Breast epithelium (tissue), 4 donors: Measurements from ENCODE around the gene TFG. TPM values are rescaled to one million over a fixed set of nuclear protein-coding genes. Genes with fewer than 3 reads are reported as not detected.

Experiments used
- DNase-seq, 2 donors: peaks; one replicate each; pipeline ENCODE4 v3.0.0-alpha.2; 2019; ENCODE audit warnings: low spot score in 2 of 2
- H3K27ac ChIP-seq, 2 donors: fragments of 200-600 bp; sonication (generic) in 1 of 2; one replicate each; pipeline ENCODE4 v1.5.1; 2016 to 2019; ENCODE audit warnings: mild to moderate bottlenecking in 1 of 2
- H3K27me3 ChIP-seq, 2 donors: fragments of 200-600 bp; sonication (generic) in 1 of 2; one replicate each; pipeline versions ENCODE4 v1.5.1 to v1.6.0; 2017 to 2019; ENCODE audit warnings: control low read depth in 1 of 2, mild to moderate bottlenecking in 1 of 2
- H3K36me3 ChIP-seq: fragments of 200-600 bp; one replicate; pipeline ENCODE4 v1.5.1; 2019
- H3K4me1 ChIP-seq, 2 donors: fragments of 200-600 bp; sonication (generic); one replicate each; pipeline ENCODE4 v1.5.1; 2016 to 2019; ENCODE audit warnings: control low read depth in 1 of 2
- H3K4me3 ChIP-seq, 3 donors: fragments of 200-600 bp; sonication (generic); 1 replicate in 2 of 3; 2 replicates in 1 of 3; pipeline ENCODE4 v1.5.1; 2016 to 2019; ENCODE audit warnings: mild to moderate bottlenecking in 3 of 3, moderate library complexity in 2 of 3
- H3K9me3 ChIP-seq, 2 donors: fragments of 200-600 bp; sonication (generic) in 1 of 2; one replicate each; pipeline ENCODE4 v1.5.1; 2016 to 2019; ENCODE audit warnings: control low read depth in 1 of 2
- CTCF ChIP-seq, 3 donors: fragments of 450-650 bp; IDR thresholded peaks; one replicate each; pipeline ENCODE4 v1.5.1; 2016 to 2017; ENCODE audit warnings: antibody characterized with exemption in 3 of 3, mild to moderate bottlenecking in 3 of 3, moderate library complexity in 3 of 3
- POLR2A ChIP-seq: fragments of 450-650 bp; IDR thresholded peaks from one replicate; pipeline ENCODE4 v1.6.1; 2016; ENCODE audit warnings: antibody characterized with exemption, mild to moderate bottlenecking, moderate library complexity
- POLR2AphosphoS5 ChIP-seq, 3 donors: sonication (generic); formaldehyde crosslinking; IDR thresholded peaks; one replicate each; pipeline ENCODE4 v1.6.1; 2017; ENCODE audit warnings: antibody characterized with exemption in 3 of 3
- intact Hi-C: fragments of 100-400 bp; cut with DNase I; formaldehyde crosslinking; loops from one replicate; pipeline ENCODE4 v1.15.1; 2023; ENCODE audit warnings: low total_unique reads
- total RNA-seq, 3 donors: library from RNA; depleted of rRNA; stranded (reverse); fragments of >200 nt; gene quantifications; one replicate each; pipeline ENCODE4 v1.1.0, GENCODE V29; 2016

Gene TFG
- total RNA-seq, 3 donors from 2014 or later: 72.4 to 77.0 (median 72.8) TPM

GRCh38 chr3:100746092-100746491, 36.8 kb downstream of the TFG start:
- intact Hi-C loops: no loop called here

GRCh38 chr3:100748220-100748619, 38.9 kb downstream of the TFG start:
- H3K4me1 ChIP-seq: no peaks in the 10 kb centered on the region
- intact Hi-C loops: no loop called here
- no peak for TF ChIP-seq POLR2A
- no peak for TF ChIP-seq POLR2AphosphoS5 (IDR thresholded peaks at IDR 0.05)
- TF ChIP-seq CTCF (IDR thresholded peaks at IDR 0.05): no peak
- H3K27me3 ChIP-seq: no peaks in the 10 kb centered on the region
- no peaks in the 10 kb centered on the region for H3K9me3 ChIP-seq
- DNase-seq: no peak
- no peaks in the 10 kb centered on the region for H3K36me3 ChIP-seq
- H3K4me3 ChIP-seq: no peak overlapping the region
- no peak overlapping the region for H3K27ac ChIP-seq

More at GRCh38 chr3:100746092-100746491, 36.8 kb downstream of the TFG start:
- no peak for DNase-seq
- TF ChIP-seq CTCF (IDR thresholded peaks at IDR 0.05) (no peak), POLR2AphosphoS5 (IDR thresholded peaks at IDR 0.05) (no peak), POLR2A (no peak)
- Histone ChIP-seq H3K4me1 (no peaks in the 10 kb centered on the region), H3K27ac (no peak overlapping the region), H3K4me3 (no peak overlapping the region), H3K9me3 (no peaks in the 10 kb centered on the region), H3K36me3 (peaks cover 3% of the 10 kb centered on the region), H3K27me3 (no peaks in the 10 kb centered on the region)

- Histone ChIP-seq H3K36me3 (no peaks in the 10 kb centered on the region), H3K4me1 (no peaks in the 10 kb centered on the region), H3K27me3 (no peaks in the 10 kb centered on the region), H3K27ac (no peak overlapping the region), H3K4me3 (no peak overlapping the region), H3K9me3 (no peaks in the 10 kb centered on the region)
- intact Hi-C loops: no loop called here
- TF ChIP-seq POLR2A: no peak
- TF ChIP-seq CTCF (IDR thresholded peaks at IDR 0.05): no peak
- TF ChIP-seq POLR2AphosphoS5 (IDR thresholded peaks at IDR 0.05): no peak
- DNase-seq: no peak
These were observed 39.7 kb downstream of the TFG start for GRCh38 chr3:100748967-100749366.

- DNase-seq: no peak
- Histone ChIP-seq H3K27ac (no peak overlapping the region), H3K4me1 (no peaks in the 10 kb centered on the region), H3K36me3 (no peaks in the 10 kb centered on the region), H3K9me3 (no peaks in the 10 kb centered on the region), H3K27me3 (no peaks in the 10 kb centered on the region), H3K4me3 (no peak overlapping the region)
- intact Hi-C loops: no loop called here
- TF ChIP-seq POLR2AphosphoS5 (IDR thresholded peaks at IDR 0.05) (no peak), CTCF (IDR thresholded peaks at IDR 0.05) (no peak), POLR2A (no peak)
These were observed 44.6 kb downstream of the TFG start for GRCh38 chr3:100753846-100754245.

GRCh38 chr3:100754563-100755334, 45.5 kb downstream of the TFG start:
- no peak overlapping the region for H3K4me3 ChIP-seq
- H3K36me3 ChIP-seq: no peaks in the 10 kb centered on the region
- no peaks in the 10 kb centered on the region for H3K4me1 ChIP-seq
- no peak overlapping the region for H3K27ac ChIP-seq
- intact Hi-C loops: loop anchor here (5.0 kb wide), 1 partner anchor 363 kb away; no protein-coding TSS in a partner anchor
- no peak for DNase-seq
- no peaks in the 10 kb centered on the region for H3K9me3 ChIP-seq
- no peaks in the 10 kb centered on the region for H3K27me3 ChIP-seq
- TF ChIP-seq POLR2A (no peak), POLR2AphosphoS5 (IDR thresholded peaks at IDR 0.05) (no peak), CTCF (IDR thresholded peaks at IDR 0.05) (no peak)
